NB4 (cell line): ENCODE measurements around the gene NDUFB2.

Source experiments
- CTCF ChIP-seq: IDR thresholded peaks from one replicate; pipeline ENCODE4 v1.5.1; 2012; ENCODE audit warnings: low read depth, low read length
- MYC ChIP-seq: IDR thresholded peaks from 2 replicates; pipeline ENCODE4 v1.6.1; 2011; ENCODE audit warnings: low read depth, low read length
- POLR2A ChIP-seq: IDR thresholded peaks from 2 replicates; pipeline ENCODE4 v1.6.1; 2011; ENCODE audit warnings: mild to moderate bottlenecking; ENCODE audit not compliant: insufficient read length; ENCODE audit errors: extremely low read depth

- TF ChIP-seq CTCF (no peak), POLR2A (no peak), MYC (no peak)
Measured at GRCh38 chr7:140659856-140660255, 36.7 kb upstream of the NDUFB2 start.
